Measurements from ENCODE around the gene VSIG10. TPM values are rescaled to one million over a fixed set of nuclear protein-coding genes. Genes with fewer than 3 reads are reported as not detected.

Gene VSIG10
- total and polyA plus RNA-seq, 2 of the 13 experiments (the other 11 are each of a cell fraction or from before 2014, with no cell fraction given): 25.6 to 42.5 TPM

- TF ChIP-seq ZUFSP (CRISPR knock-in tag; IDR thresholded peaks at IDR 0.05; ENCODE audit: borderline replicate concordance) (no peak), MTF1 (CRISPR knock-in tag; IDR thresholded peaks at IDR 0.05) (no peak), MLX (CRISPR knock-in tag; IDR thresholded peaks at IDR 0.05) (0 out of 2 replicates have a peak, but pooled peaks have one; percentile 9), SIN3A (IDR thresholded peaks at IDR 0.05; ENCODE audit: borderline replicate concordance, low read depth, low read length) (peak; percentile 77; the same call in 1 of the 2 replicates), MBNL3 (CRISPR knock-in tag; conservative IDR thresholded peaks at IDR 0.05) (no peak), AFF4 (CRISPR knock-in tag; IDR thresholded peaks at IDR 0.05) (no peak; the same call in 1 of the 2 replicates), GTF2F1 (IDR thresholded peaks at IDR 0.05; ENCODE audit: low read length) (0 out of 2 replicates have a peak, but pooled peaks have one; percentile 26), MAZ (IDR thresholded peaks at IDR 0.05; ENCODE audit: borderline replicate concordance, low read depth, low read length) (no peak), MAZ (CRISPR knock-in tag; IDR thresholded peaks at IDR 0.05; ENCODE audit: low read depth) (peak; percentile 94; the same call in 1 of the 2 replicates), ZNF496 (CRISPR knock-in tag; IDR thresholded peaks at IDR 0.05; ENCODE audit: insufficient replicate concordance) (no peak), MED8 (CRISPR knock-in tag; IDR thresholded peaks at IDR 0.05; ENCODE audit: insufficient replicate concordance) (peak; percentile 70), ATF6 (CRISPR knock-in tag; conservative IDR thresholded peaks at IDR 0.05) (no peak), U2AF1 (optimal IDR thresholded peaks at IDR 0.05; ENCODE audit: low read depth, low read length) (no peak), CAMTA2 (CRISPR knock-in tag; IDR thresholded peaks at IDR 0.05; ENCODE audit: borderline replicate concordance) (0 out of 2 replicates have a peak, but pooled peaks have one; percentile 75), ZNF740 (CRISPR knock-in tag; IDR thresholded peaks at IDR 0.05) (no peak), TBL1XR1 (IDR thresholded peaks at IDR 0.05; ENCODE audit: borderline replicate concordance, low read length, partially characterized antibody) (no peak), PCBP2 (optimal IDR thresholded peaks at IDR 0.05; ENCODE audit: low read depth, low read length, poor library complexity, severe bottlenecking) (no peak), ZFX (CRISPR knock-in tag; IDR thresholded peaks at IDR 0.05; ENCODE audit: low read depth) (peak; percentile 96)
Observed at GRCh38 chr12:118135788-118136558, 32.2 kb upstream of the VSIG10 start, which contains the start of gene PEBP1 (continued).
